Thyroid gland (tissue), 4 donors: ENCODE measurements around the gene WDR89. TPM values are rescaled to one million over a fixed set of nuclear protein-coding genes. Genes with fewer than 3 reads are reported as not detected.
"Not testable (repeated sequence)": the region's sequence is repeated elsewhere in the genome, so short reads cannot be mapped to it uniquely, and the experiment has no call there.

Experiments
- DNase-seq, 2 donors: peaks; one replicate each; pipeline ENCODE4 v3.0.0-alpha.2; 2019
- H3K27ac ChIP-seq, 3 donors: fragments of 200-600 bp; sonication (generic); 1 replicate in 2 of 3; 2 replicates in 1 of 3; pipeline ENCODE4 v1.5.1; 2016 to 2019; ENCODE audit warnings: mild to moderate bottlenecking in 1 of 3, moderate library complexity in 1 of 3
- H3K27me3 ChIP-seq: fragments of 200-600 bp; sonication (generic); one replicate; pipeline ENCODE4 v1.5.1; 2019
- H3K36me3 ChIP-seq, 2 donors: fragments of 200-600 bp; sonication (generic); one replicate each; pipeline ENCODE4 v1.5.1; 2016 to 2019
- H3K4me1 ChIP-seq, 2 donors: fragments of 200-600 bp; sonication (generic); one replicate each; pipeline ENCODE4 v1.5.1; 2017 to 2019
- H3K4me3 ChIP-seq, 3 donors: fragments of 200-600 bp; sonication (generic); replicated peaks in 1 of 3; 1 replicate in 2 of 3; 2 replicates in 1 of 3; pipeline ENCODE4 v1.5.1; 2016; ENCODE audit warnings: mild to moderate bottlenecking in 1 of 3
- H3K9me3 ChIP-seq: fragments of 200-600 bp; sonication (generic); one replicate; pipeline ENCODE4 v1.5.1; 2017
- POLR2A ChIP-seq, 2 donors: fragments of 450-650 bp; IDR thresholded peaks; one replicate each; pipeline ENCODE4 v1.6.1; 2017; ENCODE audit warnings: antibody characterized with exemption in 2 of 2, mild to moderate bottlenecking in 2 of 2, moderate library complexity in 1 of 2
- WGBS, 2 donors: methylation state at CpG; one replicate each; pipeline ENCODE4 v1.1.5; 2017; 5-methylcytosine and 5-hydroxymethylcytosine counted together
- intact Hi-C: fragments of 100-400 bp; cut with DNase I; formaldehyde crosslinking; loops from one replicate; pipeline ENCODE4 v1.15.1; 2023
- total RNA-seq, 4 donors: library from RNA; depleted of rRNA; stranded (reverse); fragments of >200 nt; gene quantifications; one replicate each; pipeline ENCODE4 v1.2.3, GENCODE V29; 2016
- TF ChIP-seq, protein P1 (sequence below), 6 experiments: fragments of 200-600 bp in 3 of 6; fragments of 450-650 bp in 3 of 6; sonication (generic) in 3 of 6; IDR thresholded peaks; one replicate each; pipeline ENCODE4 v1.5.1; 2016 to 2019; ENCODE audit warnings: antibody characterized with exemption in 6 of 6, mild to moderate bottlenecking in 2 of 6, inconsistent platforms in 1 of 6, moderate library complexity in 1 of 6

Gene WDR89
- total RNA-seq, 4 donors from 2014 or later, result 9.4 to 15.0 (median 13.5) TPM

DNA sequence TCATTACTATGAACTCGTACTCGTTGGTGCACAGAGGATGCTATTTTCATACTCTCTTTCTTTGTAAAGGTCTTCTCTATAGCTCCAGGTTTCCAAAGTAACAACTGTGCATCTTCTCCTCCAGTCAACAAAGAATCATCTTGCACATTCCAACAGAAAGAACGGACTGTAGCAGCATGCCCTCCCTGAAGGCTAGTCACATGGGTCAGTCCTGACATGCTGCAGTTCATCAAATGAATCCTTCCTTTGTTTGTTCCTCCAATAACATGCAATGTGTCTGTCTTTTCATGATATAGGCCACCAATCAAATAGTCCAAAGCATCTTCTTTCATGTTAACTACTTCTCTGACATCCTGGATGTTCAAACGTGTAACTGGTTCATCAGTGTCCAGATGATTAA lies 42.9 kb downstream of the WDR89 start:
- DNase-seq, result no peak
- no peaks in the 10 kb centered on the region for H3K4me1 ChIP-seq
- H3K27ac ChIP-seq, result no peak overlapping the region
- H3K4me3 ChIP-seq, result no peak overlapping the region
- WGBS, 2 donors, result 91 to 98% methylated on average over 4 of the region's 4 CpGs
- no peaks in the 10 kb centered on the region for H3K27me3 ChIP-seq
- TF ChIP-seq POLR2A (IDR thresholded peaks at IDR 0.05), result no peak
- TF ChIP-seq, protein P1, sequence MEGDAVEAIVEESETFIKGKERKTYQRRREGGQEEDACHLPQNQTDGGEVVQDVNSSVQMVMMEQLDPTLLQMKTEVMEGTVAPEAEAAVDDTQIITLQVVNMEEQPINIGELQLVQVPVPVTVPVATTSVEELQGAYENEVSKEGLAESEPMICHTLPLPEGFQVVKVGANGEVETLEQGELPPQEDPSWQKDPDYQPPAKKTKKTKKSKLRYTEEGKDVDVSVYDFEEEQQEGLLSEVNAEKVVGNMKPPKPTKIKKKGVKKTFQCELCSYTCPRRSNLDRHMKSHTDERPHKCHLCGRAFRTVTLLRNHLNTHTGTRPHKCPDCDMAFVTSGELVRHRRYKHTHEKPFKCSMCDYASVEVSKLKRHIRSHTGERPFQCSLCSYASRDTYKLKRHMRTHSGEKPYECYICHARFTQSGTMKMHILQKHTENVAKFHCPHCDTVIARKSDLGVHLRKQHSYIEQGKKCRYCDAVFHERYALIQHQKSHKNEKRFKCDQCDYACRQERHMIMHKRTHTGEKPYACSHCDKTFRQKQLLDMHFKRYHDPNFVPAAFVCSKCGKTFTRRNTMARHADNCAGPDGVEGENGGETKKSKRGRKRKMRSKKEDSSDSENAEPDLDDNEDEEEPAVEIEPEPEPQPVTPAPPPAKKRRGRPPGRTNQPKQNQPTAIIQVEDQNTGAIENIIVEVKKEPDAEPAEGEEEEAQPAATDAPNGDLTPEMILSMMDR (IDR thresholded peaks at IDR 0.05), result no peak
- no peaks in the 10 kb centered on the region for H3K9me3 ChIP-seq
- H3K36me3 ChIP-seq, result peaks cover 0 to 5% of the 10 kb centered on the region in 2 donors
- intact Hi-C loops, result no loop called here

DNA sequence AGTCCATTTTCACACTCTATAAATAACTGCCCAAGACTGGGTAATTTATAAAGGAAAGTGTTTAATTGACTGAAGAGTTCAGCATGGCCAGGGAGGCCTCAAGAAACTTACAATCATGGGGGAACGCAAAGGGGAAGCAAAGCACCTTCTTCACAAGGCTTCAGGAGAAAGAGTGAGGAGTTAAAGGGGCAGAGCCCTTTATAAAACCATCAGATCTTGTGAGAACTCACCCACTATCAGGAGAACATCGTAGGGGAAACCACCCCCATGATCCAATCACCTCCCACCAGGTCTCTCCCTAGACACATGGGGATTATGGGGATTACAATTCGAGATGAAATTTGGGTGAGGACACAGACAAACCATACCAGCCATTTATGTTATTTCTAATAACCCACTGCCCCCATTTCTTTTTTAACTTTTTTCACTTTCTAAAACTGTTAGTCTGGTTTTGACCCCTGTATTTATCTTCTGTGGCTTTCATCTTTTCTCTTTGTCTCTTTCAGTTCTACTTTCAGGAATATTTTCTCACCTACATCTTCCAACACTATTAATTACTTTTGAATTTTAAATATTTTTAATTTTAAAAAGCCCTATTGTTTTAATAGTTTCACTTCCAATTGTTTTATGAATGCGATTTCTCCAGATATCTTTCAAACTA lies 44.5 kb downstream of the WDR89 start:
- DNase-seq, result no peak
- Histone ChIP-seq H3K4me3 (no peak overlapping the region), H3K36me3 (peaks cover 0 to 5% of the 10 kb centered on the region in 2 donors), H3K27ac (no peak overlapping the region), H3K9me3 (no peaks in the 10 kb centered on the region), H3K4me1 (no peaks in the 10 kb centered on the region), H3K27me3 (no peaks in the 10 kb centered on the region)
- intact Hi-C loops, result no loop called here
- 95% methylated on average over 4 of the region's 4 CpGs for WGBS, 2 donors
- TF ChIP-seq, protein P1 (IDR thresholded peaks at IDR 0.05), result no peak

DNA sequence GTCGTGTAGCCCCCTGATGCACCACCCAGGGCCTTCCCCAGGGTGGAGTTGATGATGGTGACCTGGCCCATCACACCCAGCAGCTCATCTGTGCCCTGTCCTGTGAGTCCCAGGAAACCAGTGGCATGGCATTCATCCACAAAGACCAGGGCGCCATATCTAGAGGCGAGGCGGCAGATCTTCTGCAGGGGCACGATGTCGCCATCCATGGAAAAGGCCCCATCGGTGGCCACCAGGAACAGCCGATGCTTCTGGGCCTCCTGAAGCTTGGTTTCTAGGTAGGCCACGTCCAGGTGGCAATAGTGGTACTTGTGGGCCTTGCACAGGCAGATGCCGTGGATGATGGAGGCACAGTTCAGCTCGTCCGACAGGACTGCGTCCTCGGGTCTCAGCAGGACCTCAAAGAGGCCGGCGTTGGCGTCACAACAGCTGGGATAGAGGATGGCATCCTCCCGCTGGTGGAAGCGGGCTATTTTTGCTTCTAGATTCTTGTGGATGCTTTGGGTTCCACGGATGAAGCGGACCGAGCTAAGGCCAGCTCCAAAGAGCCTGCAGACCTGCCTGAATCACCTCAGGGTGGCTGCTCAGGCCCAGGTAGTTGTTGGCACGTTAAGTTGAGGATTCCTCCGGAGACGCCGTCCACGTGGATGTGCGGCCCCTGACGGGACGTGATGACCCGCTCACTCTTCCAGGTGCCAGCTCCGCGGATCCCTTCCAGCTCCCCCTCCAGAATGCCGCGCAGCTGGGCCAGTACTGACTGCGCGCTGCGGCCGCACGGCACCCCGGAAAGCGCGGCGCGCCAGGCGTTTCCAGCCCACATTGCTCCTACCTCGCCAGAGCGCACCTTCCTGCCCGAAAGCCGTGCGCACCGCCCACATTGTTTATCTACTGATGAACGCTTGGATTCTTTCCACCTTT lies 47.0 kb downstream of the WDR89 start:
- H3K27me3 ChIP-seq, result no peaks in the 10 kb centered on the region
- H3K9me3 ChIP-seq, result no peaks in the 10 kb centered on the region
- WGBS, 2 donors, result 95 to 96% methylated on average over 49 to 51 of the region's 53 CpGs
- no peaks in the 10 kb centered on the region for H3K4me1 ChIP-seq
- TF ChIP-seq, protein P1 (IDR thresholded peaks at IDR 0.05), result no peak
- no peak for TF ChIP-seq POLR2A (IDR thresholded peaks at IDR 0.05)
- no peak overlapping the region for H3K27ac ChIP-seq
- intact Hi-C loops, result no loop called here
- peaks cover 0 to 5% of the 10 kb centered on the region in 2 donors for H3K36me3 ChIP-seq
- no peak for DNase-seq
- H3K4me3 ChIP-seq, result no peak overlapping the region

DNA sequence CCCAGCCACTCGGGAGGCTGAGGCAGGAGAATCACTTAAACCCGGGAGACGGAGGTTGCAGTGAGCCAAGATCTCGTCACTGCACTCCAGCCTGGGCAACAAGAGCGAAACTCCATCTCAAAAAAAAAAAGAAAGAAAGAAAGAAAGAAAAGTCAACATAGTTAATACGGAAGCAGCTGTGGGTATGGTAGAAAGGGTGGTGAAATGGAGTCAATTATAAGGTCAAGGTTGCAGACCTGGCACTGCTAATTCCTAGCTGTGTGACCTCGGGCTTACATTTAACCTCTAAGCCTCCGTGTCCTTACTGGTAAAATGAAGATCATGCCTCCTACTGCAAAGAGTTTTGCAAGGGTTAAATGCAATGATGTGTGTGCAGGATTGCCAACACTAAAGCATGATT lies 58.6 kb downstream of the WDR89 start:
- H3K9me3 ChIP-seq, H3K27ac ChIP-seq, H3K27me3 ChIP-seq, H3K4me1 ChIP-seq, intact Hi-C loops, H3K36me3 ChIP-seq, H3K4me3 ChIP-seq, DNase-seq: not testable (repeated sequence)
- 89 to 93% methylated on average over 8 of the region's 8 CpGs for WGBS, 2 donors

DNA sequence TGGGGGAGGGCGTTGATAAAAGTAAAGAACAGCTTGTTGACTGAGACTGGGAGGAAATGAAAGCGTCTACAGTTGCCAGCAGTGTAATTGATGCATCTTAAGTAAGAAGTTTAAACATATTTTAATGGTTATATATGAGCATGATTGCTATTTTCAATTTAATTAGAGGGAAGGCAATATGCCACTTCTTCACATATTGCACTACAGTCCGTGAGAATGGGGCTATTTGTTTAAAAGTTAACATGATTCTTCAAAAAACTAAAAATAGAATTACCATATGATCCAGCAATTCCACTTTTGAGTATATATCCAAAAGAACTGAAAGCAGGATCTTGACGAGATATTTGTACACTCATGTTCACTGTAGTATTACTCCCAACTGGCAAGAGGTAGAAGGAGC lies 60.2 kb downstream of the WDR89 start:
- intact Hi-C loops, result no loop called here
- no peak for TF ChIP-seq POLR2A (IDR thresholded peaks at IDR 0.05)
- TF ChIP-seq, protein P1 (IDR thresholded peaks at IDR 0.05), result no peak
- WGBS, 2 donors, result 42 to 50% methylated on average over 4 of the region's 4 CpGs
- no peaks in the 10 kb centered on the region for H3K4me1 ChIP-seq
- H3K27ac ChIP-seq, result no peak overlapping the region
- no peaks in the 10 kb centered on the region for H3K9me3 ChIP-seq
- H3K4me3 ChIP-seq, result no peak overlapping the region
- H3K36me3 ChIP-seq, result no peaks in the 10 kb centered on the region
- no peak for DNase-seq
- no peaks in the 10 kb centered on the region for H3K27me3 ChIP-seq
